Astrocyte of the cerebellum (primary cell): ENCODE data around the gene SCAPER.

Experiments
- DNase-seq: peaks from one replicate; pipeline ENCODE4 v3.0.0-alpha.2; 2011; ENCODE audit warnings: low read depth
- H3K4me3 ChIP-seq: 2 replicates; pipeline ENCODE4 v1.5.1; 2011; ENCODE audit warnings: mild to moderate bottlenecking, low read depth, low read length, moderate library complexity
- CTCF ChIP-seq: IDR thresholded peaks from 2 replicates; pipeline ENCODE4 v1.5.1; 2012; ENCODE audit warnings: low read length, low read depth, moderate library complexity, mild to moderate bottlenecking; ENCODE audit errors: missing control alignments
- in situ Hi-C: cut with HindIII; loops from 2 replicates; pipeline ENCODE4 v1.10.0; 2017; ENCODE audit warnings: low sequenced_read_pairs

Gene SCAPER

GRCh38 chr15:76382987-76383728 is 522.0 kb downstream of the SCAPER start:
- H3K4me3 ChIP-seq = no peak overlapping the region
- no peak for TF ChIP-seq CTCF
- in situ Hi-C loops = no loop called here
- no peak for DNase-seq

- no peak for TF ChIP-seq CTCF
- DNase-seq = no peak
- no peak overlapping the region for H3K4me3 ChIP-seq
- in situ Hi-C loops = no loop called here
Observed at GRCh38 chr15:76381366-76381765, 523.8 kb downstream of the SCAPER start.

GRCh38 chr15:76380249-76380648 is 524.9 kb downstream of the SCAPER start:
- no peak overlapping the region for H3K4me3 ChIP-seq
- TF ChIP-seq CTCF = no peak
- in situ Hi-C loops = no loop called here
- DNase-seq = no peak

GRCh38 chr15:76378691-76379090 is 526.4 kb downstream of the SCAPER start:
- H3K4me3 ChIP-seq = no peak overlapping the region
- in situ Hi-C loops = no loop called here
- no peak for TF ChIP-seq CTCF
- no peak for DNase-seq

- TF ChIP-seq CTCF = no peak
- H3K4me3 ChIP-seq = no peak overlapping the region
- in situ Hi-C loops = no loop called here
Observed at GRCh38 chr15:76377751-76378150, 527.4 kb downstream of the SCAPER start.

GRCh38 chr15:76377217-76377616 is 527.9 kb downstream of the SCAPER start:
- H3K4me3 ChIP-seq = no peak overlapping the region
- in situ Hi-C loops = no loop called here
- DNase-seq = no peak
- TF ChIP-seq CTCF = no peak

More at GRCh38 chr15:76377751-76378150, 527.4 kb downstream of the SCAPER start:
- DNase-seq = no peak
